ENCODE data around the gene DCLK2.

DCLK2 gene

GRCh38 chr4:150078041-150078578, at the start of gene DCLK2:
Gene DCLK2, plus strand, starts transcription at chr4:150078445. Its CDS starts 583 bp downstream, at chr4:150079028.
- DNase-seq (ENCODE audit: low read depth in 2 of 2), result no peak

GRCh38 chr4:150032541-150032940, 45.7 kb upstream of the DCLK2 start:
- DNase-seq (ENCODE audit: low read depth in 2 of 2), result no peak

DNA sequence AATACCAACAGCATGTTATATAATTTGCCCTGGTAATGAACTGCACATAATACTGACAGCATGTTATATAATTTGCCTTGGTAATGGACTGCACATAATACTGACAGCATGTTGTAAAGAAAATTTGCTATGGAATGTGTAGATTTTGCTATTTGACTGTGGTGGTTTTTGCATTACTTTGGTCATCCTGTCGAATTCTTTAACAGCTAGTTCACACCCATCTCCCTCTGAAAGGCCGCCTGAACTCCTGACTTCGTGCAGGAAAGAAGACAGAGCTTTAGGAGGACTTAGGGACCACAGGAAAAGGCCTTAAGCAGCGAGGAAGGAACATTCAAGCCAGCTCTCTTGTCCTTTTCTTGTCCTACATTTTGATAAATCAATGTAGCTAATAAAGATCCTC, 45.2 kb upstream of the DCLK2 start:
- no peak for DNase-seq (ENCODE audit: low read depth in 2 of 2)

DNA sequence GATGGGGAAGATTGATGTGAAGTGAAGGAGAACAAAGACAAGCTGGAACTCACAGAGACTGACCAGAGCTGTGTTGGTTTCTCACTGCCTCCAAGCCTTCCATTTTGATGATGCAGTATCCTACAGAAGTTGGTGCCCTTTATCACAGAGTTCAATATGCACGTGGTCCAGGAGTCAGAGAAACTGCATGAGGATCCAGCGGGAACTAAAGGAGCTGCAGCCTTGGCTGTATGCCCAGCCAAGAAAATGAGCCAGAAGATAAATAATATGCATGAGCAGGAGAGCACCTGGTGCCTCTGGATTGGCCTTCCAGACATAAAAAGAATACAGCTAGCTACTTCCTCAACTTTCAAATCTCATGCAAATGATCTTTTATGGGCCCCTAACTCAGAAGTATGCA, 44.3 kb upstream of the DCLK2 start:
- DNase-seq (ENCODE audit: low read depth in 2 of 2), result no peak

DNA sequence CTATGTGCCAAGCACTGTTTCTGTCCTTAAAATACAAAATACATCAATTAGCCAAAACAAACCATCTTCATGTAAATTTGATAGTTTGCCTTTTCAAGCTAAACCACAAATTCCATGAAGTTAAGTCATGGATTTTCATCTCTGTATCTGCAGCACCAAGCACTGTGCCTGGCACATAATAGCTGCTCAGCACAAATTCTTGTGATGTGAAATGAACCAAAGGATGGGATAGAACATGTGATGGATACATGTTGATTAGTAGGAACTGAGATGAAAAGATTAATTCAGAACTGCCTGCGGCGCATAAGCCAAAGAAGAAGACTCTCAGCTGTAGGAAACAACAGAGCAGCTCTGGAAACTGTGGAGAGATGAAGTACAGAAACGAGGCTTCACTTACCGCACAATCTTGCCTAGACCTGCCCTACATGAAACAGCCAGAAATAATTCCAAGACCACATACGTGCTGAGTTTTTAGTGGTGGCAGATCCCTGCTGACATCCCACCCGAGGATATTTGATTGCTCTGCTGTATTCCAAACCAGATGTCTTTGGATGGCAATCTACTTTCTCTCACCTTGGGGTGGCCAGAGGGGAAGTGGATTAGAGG, 40.9 kb upstream of the DCLK2 start:
- no peak for DNase-seq (ENCODE audit: low read depth in 2 of 2)

DNA sequence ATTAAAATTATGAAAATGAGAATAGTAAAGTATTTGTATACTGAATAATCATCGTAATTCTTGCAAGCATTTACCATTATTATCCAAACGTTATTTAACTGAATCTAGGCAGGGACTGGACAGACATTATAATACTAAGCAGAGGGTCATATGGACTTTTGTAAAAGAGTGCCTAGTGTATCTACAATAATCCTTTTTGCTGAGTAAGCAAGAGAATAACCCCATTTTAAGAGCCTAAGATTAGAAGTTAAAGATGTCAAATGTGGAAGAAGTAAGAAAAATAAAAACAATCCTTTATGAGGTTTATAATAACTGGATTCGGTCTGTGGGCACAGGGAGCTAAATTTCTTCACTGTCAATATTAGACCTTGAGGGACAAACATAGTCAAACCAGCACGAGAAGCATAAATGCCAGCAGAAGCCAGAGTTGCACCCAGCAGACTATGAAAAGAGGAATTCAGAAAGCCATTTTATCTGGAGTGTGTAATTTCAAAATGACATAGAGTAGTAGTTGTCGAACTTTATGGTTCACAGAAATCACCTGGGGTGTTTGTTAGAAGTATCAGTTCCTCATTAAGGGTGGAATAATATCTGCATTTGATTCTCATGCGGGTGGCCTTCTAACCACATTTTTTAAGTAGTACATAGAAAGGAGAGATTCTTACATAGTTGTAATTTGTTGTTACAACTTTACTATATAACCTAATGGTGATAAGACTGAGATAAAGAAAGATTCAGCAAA, 39.7 kb upstream of the DCLK2 start:
- no peak for DNase-seq (ENCODE audit: low read depth in 2 of 2)

GRCh38 chr4:150039274-150040127, 38.7 kb upstream of the DCLK2 start:
- DNase-seq (ENCODE audit: low read depth in 2 of 2), result no peak

DNA sequence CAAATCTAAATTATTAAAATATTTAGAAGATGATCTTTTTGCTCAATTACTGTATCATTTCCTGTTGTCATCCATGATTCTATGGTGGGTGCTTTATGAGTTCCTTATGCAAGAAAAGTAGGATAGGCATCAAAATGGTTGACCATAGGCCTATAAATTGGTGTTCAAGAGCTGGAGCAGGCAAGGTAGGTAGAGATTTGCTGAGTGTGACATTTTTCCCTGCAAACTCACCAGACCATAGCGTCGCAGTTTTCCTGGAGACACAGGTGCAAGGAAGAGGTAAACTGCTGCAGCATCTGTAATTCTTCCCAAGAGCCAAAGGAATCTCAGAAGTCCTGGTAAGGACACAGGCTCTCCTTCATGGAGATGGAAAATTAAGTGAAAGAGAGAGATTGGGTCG, 33.7 kb upstream of the DCLK2 start:
- no peak for DNase-seq (ENCODE audit: low read depth in 2 of 2)

DNA sequence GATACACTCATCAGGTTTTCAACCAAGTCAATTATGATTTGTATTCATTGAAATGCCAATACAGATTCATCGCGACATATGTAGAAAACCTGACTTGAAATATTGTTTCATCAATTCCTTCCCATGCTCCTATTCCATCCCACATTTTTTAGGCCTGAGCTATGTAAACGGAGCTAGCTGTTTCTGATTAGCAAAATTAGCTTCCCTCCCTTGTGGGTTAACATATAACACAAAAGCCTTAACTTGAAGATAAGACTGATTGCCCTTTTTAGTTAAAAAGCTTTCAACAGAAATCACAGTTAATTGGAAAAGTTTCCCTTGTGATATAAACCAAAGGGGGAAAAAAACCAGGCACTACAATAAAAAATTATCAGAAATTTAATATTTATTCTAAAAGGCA, 32.8 kb upstream of the DCLK2 start:
- DNase-seq (ENCODE audit: low read depth in 2 of 2), result no peak

DNA sequence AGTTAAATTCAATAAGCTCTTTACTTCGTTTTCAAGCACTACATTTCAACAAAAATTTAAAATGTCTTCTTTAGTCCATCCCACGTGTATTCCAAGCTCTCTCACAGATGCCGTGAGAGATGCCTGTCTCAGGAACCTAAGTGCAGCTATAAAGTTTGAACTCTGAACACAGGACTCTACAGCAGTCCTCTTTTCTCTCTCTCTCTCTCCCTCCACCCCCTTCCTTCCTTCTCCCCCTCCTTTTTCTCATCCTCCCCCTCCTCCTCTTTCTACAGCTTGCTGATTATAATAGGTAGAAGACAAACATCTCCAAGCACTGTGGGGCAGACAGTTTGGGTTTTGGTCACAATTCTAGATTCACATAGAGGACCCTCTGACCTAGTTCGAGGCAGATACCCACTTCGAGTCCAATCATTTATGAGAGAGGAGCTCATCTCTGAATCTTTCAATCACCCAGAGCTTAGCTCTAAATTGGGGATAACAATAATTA, 31.5 kb upstream of the DCLK2 start:
- DNase-seq (ENCODE audit: low read depth in 2 of 2), result no peak

DNA sequence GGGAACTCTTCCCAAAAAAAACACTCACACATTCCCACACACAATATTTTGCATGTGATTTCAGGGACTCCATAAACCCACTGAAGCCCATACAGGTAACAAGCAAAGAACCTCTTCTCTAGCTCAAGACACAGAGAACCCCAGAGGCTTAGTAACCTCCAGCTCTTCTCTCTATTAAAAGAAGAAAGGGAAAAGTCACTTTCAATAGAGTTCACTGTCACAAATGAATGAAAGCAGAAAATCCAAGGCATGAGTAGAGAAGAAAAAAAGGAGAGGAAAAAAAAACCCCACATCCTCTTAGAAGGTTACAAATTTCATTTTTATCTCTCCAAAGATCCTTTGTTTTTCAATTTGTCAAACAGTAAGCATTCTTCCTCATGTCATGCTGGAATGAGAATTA, 30.7 kb upstream of the DCLK2 start:
- no peak for DNase-seq (ENCODE audit: low read depth in 2 of 2)

DNA sequence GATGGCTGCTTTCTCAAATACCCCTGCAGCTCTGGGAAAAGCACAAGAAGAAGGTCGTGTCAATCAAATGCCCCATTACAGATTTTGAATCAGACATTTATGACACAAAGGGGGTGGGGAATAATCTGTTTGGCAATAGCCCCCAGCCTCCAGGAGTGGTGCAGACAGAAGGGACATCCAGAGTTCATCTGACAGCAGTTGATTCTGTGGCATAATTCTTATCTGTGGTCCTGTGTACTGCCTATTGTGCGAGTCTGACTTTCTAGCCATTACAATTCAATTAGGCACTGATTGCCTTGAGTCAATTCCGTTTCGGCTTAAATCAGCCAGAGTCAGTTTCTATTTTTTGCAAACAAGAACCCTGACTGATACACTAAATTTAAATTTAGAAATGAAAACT, 28.6 kb upstream of the DCLK2 start:
- no peak for DNase-seq (ENCODE audit: low read depth in 2 of 2)

- DNase-seq (ENCODE audit: low read depth in 2 of 2), result no peak
These were observed 27.7 kb upstream of the DCLK2 start for GRCh38 chr4:150050566-150050965.

DNA sequence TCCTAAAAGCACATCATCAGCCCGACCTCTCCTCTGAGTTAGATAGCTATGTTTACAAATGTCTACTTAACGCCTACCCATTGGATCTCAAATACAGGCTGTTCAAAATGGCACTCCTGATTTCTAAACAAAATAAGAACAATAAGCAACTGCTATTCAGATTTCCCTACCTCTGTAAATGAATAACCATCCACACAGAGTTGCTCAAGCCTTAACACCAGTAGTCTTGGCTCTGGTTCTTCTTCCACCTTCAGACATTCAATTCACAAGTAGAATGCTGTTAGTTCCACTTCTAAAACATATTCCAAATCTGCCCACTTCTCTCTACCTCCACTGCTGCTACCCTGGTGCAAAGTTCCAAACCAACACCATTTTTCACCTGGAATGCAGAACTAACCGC, 27.1 kb upstream of the DCLK2 start:
- DNase-seq (ENCODE audit: low read depth in 2 of 2), result no peak

- no peak for DNase-seq (ENCODE audit: low read depth in 2 of 2)
These were observed 22.8 kb upstream of the DCLK2 start for GRCh38 chr4:150055467-150055866.

DNA sequence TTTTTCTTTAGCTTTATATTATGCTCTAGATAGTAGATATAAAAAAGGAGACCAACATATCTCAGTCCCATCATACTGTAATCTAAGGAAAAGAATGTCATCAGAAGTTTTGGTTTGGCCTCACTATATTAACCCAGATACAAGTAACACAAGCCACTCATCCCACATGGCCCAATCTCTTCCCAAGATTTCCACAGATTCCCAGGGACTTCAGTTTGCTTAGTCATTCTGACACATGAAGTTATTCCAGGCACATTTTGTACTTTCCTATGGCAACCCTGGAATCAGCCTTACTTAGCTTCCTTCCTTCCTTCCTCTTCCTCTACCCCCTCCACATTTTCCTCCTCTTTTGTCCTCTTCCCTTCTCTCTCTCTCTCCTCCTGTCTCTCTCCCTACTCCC, 21.7 kb upstream of the DCLK2 start:
- no peak for DNase-seq (ENCODE audit: low read depth in 2 of 2)

- DNase-seq (ENCODE audit: low read depth in 2 of 2), result no peak
These were observed 17.0 kb upstream of the DCLK2 start for GRCh38 chr4:150061086-150061776.

GRCh38 chr4:150063128-150063527, 15.1 kb upstream of the DCLK2 start:
- no peak for DNase-seq (ENCODE audit: low read depth in 2 of 2)

DNA sequence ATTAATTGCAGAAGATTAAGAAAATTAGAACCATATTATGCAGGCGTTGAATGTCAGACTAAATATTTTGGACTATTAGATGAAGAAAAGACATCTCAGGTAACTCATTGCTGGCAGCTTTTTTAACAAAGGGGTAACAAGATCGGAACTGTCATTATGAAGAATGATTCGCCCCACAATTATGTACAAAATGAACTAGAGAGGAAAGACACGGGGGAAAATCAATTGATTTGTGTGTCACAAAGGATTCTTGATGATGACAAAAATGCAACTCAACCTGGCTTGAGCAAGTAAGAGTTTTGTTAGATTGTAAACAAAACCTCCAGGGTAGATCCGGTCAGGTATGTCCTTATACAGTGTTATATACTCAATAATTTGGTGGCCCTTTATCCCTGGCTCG, 12.5 kb upstream of the DCLK2 start:
- DNase-seq (ENCODE audit: low read depth in 2 of 2), result no peak

GRCh38 chr4:150067859-150068258, 10.4 kb upstream of the DCLK2 start:
- DNase-seq (ENCODE audit: low read depth in 2 of 2), result no peak

DNA sequence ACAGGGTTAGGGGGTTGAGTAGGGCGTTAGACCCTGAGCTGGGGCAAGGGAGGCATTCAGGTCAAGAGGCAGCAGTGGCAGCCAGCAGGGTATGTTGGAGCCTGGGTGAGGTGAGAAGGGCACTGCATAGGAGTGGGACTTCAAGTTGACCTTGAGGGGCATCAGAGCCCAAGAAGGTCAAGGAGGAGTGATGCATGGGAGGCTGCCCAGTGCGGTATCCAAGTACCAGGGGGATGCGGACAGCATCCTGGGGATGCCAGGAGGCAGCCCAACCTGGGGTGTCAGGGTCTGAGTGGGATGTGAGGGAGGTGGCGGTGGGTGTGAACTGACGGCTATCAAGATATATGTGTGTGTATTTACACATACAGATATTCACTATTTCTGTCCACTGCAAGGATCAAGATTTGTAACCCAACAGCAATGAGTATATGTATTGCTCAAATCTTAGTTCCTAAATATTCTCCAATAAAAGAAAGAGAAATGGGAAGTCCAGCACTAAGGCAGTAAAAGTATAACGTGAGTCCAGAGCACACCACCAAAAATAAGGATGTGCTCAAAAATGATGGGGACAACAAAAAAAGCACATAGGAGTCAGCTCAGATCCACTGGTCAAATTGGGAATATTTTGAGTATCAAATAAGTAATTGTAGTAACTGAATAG, 9.8 kb upstream of the DCLK2 start:
- no peak for DNase-seq (ENCODE audit: low read depth in 2 of 2)
